ENCODE measurements around the gene ASB1.

ASB1 gene, protein sequence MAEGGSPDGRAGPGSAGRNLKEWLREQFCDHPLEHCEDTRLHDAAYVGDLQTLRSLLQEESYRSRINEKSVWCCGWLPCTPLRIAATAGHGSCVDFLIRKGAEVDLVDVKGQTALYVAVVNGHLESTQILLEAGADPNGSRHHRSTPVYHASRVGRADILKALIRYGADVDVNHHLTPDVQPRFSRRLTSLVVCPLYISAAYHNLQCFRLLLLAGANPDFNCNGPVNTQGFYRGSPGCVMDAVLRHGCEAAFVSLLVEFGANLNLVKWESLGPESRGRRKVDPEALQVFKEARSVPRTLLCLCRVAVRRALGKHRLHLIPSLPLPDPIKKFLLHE

DNA sequence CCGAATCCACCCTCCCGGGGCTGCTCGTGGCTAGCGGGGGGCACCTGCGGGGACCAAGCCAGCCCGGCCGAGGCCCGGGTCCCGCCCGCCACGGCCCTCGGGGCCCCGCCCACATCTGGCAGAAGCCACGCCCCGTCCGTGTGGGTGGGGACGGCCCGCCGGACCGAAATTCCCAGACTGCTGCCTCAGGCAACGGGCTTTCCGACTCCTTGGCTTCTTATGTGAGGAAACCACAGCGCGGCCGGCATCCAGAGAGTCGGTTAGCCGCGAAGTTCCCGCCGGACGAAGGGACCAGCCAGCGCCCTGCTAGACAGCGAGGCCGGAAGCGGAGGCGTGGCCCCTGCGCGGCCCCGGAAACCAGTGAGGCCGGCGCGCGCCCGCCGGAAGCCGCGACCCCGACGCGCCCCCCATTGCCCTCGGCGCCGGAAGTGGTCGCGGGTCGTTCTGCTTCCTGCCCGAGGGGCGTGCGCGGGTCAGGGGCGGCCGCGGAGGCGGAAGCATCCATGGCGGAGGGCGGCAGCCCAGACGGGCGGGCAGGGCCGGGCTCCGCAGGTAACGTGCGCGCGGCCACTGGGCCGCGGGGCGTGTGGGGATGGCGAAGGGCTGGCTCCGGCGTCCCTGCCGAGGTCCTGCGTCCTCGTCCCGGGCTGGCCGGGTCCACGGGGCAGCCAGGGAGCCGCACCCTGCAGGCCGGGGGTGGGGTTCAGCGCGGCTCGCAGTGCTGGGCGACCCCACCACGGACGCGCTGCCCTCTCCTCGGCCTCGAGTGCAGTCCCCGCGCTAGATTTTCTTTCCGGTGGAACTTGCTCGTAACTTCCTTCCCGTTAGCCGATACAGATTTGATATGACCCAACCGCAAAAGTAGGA, at the start of gene ASB1:
TSS of gene ASB1 (plus strand) at position 360 of the 867 bp plus-strand sequence. CDS start at position 504, 144 bp downstream.
- no peak for FAIRE-seq

DNA sequence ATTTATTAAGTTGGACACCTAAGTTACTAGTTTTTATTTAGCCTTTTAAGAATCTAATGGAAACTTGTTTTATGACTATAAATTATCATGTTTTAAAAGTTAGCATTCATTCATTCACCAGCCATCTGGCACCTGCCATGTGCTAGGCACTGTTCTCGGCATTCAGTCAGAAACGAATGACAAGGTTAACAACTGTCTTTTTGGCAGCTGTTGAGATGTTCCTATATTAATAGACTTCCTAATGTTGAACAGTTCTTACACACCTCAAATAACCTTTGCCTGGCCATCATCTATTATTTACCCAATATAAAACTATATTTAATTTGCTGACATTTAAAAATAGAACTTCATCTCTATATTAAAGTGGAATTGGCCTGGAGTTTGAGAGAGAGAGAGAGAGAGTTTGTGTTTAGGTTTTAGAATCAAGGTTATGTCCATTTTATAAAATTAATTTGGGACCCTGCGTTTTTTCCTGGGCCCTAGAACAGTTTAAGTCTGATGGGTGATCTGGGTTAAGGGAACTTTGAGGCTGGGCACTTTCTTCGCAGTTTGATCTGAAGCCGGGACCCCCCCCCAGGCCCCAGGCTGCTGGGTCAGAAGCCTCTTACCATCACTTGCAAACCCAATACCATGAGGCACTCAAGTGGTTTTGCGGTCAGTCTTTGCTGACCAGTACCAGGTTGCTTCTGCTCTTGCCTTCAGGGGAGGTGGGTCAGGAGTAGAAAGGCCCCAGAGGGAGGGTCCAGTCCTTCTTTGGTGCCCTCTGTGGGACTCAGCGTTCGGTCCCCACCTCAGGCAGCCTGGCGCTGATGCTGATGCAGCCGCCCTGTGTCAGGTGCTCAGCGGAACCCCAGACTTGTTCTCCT, 48.3 kb upstream of the ASB1 start:
- no peak for FAIRE-seq

DNA sequence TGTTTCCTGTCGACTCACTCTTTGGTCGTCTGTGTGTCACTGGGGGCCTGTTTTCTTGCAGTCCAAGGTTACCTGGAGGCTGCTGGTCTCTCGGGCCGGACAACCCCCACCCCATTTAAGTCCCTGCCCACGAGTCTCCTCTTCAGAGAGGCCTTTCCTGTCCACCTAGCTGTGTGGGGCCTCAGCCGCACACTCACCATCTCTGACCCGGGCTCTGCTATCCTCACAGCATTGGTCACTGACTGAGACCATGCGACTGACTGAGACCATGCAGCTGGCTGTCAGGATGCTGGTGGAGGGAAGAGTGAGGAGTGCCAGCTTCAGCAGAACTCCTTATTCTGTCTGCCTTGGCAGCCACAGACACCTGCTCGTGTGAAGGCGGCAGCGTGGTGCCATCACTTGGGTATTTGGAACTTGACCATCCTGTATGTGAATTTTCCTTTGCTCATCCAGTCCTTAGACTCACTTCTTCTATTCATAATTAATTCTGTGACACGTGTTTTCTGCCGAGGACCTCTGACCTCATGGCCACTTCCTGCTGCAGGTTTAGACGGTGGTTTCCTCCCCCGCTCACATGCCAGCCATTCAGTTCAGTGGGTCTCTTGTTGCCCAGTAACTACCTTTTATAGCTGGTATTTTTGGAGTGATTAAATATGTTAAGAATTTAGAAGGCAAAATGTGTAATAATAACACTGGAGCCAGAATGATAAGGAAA, 47.5 kb upstream of the ASB1 start:
- FAIRE-seq, result no peak

DNA sequence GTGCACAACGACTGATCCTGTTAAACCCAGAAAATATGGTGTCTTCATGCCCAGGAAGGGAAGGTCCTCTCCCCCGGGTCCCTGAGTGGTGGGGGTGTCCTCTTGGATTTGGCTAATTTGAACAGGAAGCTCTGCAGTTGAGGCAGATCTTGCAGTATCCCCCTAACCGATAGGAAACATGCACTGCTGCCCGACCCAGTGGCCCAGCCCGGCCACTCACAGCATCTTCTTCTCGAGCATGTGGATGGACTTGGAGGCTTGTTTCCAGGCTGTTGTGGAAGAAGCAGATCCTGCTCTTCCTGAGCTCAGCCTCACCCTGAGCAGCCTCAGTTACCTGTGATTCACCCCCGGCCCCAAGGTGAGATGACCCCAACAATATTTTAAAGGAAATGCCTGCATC, 46.4 kb upstream of the ASB1 start:
- no peak for FAIRE-seq

DNA sequence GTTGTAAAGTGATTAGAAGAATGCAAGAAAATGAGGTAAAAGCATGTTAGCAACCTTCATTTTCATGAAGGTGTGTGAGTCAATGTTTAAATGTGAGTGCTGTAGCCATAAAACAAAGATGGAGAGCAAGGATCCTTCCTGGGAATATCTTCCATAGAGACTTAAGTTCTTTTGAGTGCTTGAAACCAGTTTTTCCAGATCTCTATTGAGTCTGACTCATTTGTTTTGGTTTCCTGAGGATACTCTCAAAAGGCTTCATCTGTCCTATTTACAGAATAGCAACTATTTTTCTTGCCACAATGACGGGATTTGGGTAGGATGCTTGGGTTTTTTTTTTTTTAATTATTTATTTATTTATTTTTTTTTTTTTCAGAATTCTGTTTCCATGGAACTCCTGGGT, 45.9 kb upstream of the ASB1 start:
- no peak for FAIRE-seq

DNA sequence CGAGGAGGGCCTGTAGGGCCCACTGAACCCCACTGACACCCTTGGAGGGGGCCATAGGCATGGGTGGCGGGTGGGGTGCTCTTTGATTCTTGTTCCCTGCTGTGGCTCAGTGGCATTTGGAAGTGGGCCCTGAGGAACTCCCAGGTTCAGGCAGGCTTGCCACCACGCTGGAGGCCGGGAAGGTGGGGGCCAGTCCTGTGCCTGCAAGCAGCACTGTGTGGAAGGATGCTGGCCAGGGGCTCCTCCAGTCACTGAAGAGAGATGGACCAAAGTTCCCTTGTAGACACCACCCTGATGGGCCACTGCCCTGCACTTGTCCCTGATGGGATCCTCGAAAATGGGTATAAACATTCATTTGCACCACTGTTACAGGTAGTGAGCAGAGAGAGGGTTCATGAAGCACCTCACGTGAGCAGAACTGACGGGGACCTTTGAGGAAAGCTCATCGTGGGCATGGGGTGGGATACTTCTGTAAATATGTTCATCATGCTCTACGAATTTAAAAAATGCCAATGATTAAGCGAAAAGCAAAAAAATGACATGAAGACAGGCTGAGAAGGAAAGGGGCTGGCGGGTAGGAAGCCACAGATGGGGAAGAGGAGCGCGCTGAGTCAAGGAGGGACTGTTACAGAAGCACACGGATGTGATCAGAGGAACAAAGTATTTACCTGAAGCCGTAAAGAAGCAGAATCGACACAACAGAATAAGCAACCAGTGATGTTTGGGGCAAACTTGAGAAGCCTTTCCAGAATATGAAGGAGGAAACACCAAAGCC, 45.2 kb upstream of the ASB1 start:
- no peak for FAIRE-seq

DNA sequence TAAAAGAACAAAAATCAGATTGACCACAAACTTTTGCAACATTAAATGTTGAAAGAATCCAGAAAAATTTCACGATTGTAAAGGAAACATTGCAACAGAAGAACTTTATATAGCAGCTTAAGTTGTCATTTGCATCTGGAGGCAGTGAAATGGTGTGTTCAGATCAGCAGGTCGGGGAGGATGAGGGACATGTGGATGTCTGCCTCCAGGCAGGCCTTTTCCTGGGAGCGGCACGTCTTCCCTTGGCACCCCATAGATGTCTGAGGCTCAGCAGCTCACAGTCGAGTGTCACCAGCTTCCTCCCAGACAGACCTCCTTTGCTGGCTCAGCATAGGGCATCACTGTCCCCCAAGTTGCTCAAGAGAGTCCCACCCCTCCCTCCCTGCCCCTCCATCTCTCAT, 44.3 kb upstream of the ASB1 start:
- FAIRE-seq, result no peak

DNA sequence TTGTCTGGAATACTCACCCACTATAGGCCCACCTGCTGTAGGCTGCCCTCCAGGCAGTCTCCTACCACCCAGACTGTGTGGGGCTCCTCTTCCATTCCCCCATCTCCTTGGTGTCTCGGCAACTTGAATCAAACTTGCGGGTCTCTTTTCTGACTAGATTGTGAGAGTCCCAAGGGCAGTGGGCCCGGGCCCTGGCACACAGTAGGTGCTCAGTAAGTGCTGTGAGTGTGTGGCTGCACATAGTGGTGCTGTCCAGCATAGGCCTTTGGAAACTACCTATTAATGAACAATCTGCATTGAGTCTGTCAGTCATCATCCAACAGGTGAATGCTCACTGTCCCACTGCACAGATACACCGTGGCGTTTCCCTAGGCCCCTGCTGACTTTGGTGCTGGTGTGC, 43.6 kb upstream of the ASB1 start:
- FAIRE-seq, result no peak

DNA sequence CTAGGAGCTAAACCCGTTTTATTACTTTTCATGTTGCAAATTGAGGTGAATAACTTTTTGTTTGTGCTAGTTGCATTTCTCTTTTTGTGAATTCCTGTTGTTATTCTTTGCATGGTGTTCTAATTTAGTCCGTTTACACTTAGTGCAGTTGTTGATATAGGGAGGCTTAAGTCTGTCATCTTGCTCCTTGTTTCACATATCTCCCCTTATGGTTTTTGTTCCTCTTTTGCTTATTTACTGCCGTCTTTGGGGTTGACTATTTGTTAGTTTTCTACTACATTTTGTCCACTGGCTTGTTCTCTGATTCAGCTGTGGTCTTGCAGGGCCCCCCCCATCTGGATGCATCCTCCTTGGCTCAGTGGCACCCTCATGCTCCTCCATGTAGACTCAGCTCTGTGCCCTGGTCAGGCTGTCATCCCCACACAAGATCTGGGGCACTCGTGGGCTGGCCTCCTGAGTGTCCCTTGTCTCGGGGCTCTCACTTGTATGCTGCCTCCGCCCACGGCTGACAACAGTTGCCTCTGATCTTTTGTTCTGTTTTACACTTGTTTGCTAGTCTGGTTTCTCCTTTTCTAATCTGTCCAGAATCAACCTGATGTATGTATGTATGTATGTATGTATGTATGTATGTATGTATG, 42.9 kb upstream of the ASB1 start:
- FAIRE-seq, result no peak

DNA sequence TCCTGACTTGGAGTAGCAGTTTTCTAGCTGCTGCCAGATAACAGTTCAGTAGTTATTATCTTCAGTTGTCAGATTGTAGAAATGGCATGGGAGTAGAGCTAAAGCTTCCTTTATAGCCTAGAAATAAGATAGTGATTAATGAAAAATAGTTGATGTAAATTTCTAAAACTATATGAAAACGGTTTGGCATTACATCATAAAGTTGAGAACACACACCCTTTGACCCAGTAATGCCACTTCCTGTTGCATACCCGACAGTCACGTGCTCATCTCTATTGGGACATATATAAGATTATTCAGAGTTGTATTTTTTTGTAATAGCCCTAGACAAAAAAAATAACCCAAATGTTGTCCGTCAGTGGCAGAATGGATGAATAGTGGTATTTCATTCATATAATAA, 39.4 kb upstream of the ASB1 start:
- no peak for FAIRE-seq

DNA sequence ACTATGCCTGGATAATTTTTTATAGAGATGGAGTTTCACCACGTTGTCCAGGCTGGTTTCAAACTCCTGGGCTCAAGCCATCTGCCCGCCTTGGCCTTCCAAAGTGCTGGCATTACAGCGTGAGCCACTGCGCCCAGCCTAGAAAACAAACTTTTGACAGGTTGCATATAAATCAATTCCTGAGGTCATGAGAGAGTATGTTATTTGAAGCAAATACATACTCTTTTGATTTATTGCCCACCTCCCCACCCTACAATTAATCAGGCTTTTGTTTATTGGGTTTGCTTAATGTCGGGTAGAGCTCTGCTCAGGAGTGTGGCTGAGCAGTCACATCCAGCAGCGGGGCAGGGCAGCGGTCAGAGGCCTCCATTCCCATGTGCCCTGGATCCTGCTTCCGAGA, 37.9 kb upstream of the ASB1 start:
- no peak for FAIRE-seq

DNA sequence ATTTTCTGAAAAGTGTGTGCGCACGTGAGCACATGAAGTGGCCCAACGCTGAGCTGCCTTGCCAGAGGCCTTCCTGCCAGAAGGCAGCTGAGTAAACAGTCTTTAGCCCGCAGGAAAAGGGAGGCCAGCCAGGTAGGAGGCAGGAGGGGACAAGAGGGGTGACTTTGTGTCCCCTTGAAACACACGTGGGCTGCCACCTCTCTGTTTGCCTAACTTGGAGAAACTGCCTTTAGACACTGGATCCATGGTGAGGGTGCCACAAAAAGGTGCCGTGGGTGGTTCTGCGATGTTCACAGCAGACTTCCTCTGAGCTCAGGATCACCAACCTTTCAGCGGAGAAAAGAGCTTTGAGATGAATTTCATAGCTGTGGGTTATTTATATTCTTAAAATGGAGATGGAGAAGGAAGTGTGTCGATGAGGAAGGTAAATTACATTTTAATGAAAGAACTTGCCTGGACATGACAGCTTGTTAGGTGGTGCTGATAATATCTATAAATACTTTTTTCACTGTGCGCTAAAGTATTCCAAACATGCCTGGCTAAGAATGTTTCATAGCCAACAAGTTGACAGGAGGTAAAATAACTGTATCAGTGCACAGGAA, 36.6 kb upstream of the ASB1 start:
- no peak for FAIRE-seq

DNA sequence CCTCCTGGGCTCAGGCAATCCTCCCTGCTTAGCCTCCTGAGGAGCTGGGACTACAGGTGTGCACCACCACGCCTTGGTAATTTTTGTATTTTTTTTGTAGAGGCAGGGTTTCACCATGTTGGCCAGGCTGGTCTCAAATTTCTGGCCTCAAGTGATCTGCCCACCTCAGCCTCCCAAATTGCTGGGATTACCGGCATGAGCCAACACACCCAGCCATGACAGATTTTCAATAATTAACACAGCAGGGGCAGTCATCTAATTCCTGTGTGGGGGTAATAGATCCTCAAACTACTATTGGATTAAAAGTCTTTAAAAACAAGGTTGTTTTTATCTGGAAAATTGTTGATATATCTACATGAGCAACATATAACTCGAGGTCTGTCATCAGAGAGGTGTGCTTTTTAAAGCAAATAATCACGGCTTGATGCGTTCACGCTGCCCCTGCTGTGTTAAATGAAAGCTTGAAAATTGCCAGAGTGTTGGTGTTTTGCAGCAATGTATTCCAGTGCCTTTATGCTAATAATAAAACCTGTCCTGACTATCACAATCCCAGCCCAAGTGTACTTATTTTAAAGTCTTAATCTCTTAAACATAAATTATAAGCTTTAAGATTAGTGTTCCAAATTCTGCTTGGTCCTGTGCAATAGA, 35.6 kb upstream of the ASB1 start:
- FAIRE-seq, result no peak

DNA sequence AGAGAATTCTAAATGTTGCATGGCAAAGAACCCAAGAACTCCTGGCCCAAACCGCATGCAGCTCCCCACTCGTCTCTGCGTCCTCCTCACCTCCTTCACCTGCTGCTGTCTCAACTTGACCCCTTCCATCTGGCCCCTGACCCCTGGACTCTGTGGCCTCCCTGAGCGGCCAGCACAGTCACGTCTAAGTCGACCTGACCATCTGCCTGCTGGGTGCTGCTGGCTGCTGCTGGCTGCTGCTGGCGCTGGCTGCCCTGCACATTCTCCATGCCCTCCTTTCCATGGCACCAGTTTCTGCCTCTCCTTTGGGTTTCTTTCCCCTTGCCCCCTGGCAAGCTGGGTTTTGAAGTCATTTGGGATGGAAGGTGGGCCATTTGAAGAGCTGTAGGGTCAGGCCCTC, 30.1 kb upstream of the ASB1 start:
- no peak for FAIRE-seq

DNA sequence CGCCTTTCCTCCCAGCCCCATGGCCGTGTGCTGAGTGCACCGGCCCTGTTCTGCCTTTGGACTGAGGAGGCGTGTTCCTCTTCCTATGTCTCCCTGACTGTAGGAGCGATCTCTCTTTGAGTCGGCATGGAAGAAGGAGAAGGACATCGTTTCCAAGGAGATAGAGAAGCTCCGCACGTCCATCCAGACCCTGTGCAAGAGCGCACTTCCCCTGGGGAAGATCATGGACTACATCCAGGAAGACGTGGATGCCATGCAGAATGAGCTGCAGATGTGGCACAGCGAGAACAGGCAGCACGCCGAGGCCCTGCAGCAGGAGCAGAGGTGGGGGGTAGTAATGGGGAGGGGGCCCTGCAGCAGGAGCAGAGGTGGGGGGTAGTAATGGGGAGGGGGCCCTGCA, 29.4 kb upstream of the ASB1 start:
- FAIRE-seq, result no peak

DNA sequence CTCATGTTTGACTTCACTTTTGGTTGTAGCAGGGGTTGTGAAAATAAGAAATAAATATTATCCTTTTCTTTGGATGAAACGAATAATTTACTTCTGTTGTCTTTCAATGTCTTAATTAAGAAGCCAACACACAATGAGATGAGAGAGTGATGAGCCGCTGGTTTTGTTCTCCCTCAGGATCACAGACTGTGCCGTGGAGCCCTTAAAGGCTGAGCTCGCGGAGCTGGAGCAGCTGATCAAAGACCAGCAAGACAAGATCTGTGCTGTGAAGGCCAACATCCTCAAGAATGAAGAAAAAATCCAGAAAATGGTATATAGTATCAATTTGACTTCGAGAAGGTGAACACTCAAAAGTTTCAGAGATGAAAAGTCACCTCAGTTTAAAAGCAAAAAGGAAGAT, 28.1 kb upstream of the ASB1 start:
- FAIRE-seq, result no peak

DNA sequence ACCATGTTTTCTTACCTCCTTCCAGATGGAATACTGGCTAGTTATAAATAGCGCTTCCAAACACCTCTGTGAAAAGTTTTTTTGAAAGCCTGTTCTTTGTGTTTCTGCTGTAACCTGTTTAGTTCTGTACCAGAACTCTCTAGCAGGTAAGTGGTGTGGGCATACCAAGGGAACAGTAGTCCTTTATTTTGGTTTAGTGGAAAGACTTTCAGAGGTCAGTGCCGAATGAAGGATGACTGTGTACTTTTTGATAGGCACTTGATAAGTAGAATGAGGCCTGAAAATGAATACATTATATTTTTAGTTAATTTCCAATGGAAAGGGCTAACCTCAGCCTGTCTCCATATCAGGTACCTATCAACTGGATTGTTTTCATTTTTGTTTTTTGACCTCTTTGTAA, 27.6 kb upstream of the ASB1 start:
- FAIRE-seq, result no peak

DNA sequence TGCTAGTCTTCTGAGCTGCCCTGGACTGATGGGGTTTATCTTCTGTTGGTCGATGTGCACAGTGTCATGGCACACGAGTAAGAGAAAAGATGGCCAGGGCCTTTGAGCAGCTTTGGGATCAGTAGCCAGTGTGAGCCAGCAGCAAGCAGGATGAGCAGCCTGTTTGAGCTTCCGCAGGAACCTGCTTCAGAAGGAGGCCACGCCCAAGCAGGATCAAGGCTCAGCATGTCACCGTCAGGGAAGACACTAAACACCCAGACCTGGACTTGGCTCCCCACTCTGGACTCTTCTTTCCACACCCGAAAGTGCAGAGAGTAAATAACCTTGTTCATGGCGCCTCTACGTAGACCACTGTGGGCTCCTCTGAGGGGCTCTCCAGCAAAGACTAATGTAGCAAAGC, 25.2 kb upstream of the ASB1 start:
- no peak for FAIRE-seq

DNA sequence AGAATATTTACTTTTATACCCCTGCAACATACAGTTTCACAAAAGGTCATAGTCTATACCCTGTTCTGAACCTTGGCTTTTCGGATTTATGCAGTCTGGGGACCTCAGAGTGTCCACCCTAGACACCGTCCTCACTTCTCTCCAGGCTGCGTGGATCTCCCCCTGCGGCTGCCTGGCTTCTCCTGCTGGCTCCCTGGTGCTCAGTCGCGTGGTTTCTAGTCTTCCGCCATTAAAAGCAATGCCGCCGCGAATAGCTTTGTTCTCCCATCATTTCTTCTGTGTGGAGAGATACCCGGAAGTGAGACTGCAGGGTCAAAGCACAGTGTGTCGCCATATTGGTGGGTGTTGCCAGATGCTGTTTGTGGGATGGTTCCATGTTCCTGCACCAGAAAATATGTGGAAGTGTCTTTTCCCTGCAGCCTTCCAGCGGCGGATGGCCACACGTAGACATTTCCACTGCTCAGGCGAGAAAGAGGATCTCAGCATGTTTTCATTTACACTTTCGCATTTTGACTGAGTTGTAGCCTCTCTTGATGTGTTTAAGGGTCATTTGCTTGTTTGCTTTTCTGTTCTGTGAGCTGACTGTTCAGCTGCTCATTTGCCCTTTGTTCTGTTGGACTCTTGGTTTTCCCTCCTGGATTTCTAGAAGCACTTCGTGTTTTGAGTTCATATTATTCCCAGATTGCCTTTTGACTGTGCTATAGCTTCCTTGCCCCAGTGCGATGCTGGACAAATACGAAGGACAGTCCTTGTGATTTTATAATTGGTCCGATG, 22.9 kb upstream of the ASB1 start:
- no peak for FAIRE-seq

Data from TTC549 (cell line).